Stimulated activated CD8-positive, alpha-beta memory T cell treated with anti-CD3 and anti-CD28 coated beads, Interleukin-15, amount 100 ng/mL, for 48 hours (primary cell): ENCODE results near the gene ASIC4.

Experiments
- DNase-seq, 2 donors: peaks; one replicate each; pipeline ENCODE4 v3.0.0-alpha.2; 2020; ENCODE audit warnings: low read depth in 2 of 2

Gene ASIC4, protein sequence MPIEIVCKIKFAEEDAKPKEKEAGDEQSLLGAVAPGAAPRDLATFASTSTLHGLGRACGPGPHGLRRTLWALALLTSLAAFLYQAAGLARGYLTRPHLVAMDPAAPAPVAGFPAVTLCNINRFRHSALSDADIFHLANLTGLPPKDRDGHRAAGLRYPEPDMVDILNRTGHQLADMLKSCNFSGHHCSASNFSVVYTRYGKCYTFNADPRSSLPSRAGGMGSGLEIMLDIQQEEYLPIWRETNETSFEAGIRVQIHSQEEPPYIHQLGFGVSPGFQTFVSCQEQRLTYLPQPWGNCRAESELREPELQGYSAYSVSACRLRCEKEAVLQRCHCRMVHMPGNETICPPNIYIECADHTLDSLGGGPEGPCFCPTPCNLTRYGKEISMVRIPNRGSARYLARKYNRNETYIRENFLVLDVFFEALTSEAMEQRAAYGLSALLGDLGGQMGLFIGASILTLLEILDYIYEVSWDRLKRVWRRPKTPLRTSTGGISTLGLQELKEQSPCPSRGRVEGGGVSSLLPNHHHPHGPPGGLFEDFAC

GRCh38 chr2:219514196-219514761 lies at the start of gene ASIC4:
Gene ASIC4, plus strand, starts transcription at chr2:219514482. Its CDS starts 243 bp downstream, at chr2:219514725.
- DNase-seq: no peak

DNA sequence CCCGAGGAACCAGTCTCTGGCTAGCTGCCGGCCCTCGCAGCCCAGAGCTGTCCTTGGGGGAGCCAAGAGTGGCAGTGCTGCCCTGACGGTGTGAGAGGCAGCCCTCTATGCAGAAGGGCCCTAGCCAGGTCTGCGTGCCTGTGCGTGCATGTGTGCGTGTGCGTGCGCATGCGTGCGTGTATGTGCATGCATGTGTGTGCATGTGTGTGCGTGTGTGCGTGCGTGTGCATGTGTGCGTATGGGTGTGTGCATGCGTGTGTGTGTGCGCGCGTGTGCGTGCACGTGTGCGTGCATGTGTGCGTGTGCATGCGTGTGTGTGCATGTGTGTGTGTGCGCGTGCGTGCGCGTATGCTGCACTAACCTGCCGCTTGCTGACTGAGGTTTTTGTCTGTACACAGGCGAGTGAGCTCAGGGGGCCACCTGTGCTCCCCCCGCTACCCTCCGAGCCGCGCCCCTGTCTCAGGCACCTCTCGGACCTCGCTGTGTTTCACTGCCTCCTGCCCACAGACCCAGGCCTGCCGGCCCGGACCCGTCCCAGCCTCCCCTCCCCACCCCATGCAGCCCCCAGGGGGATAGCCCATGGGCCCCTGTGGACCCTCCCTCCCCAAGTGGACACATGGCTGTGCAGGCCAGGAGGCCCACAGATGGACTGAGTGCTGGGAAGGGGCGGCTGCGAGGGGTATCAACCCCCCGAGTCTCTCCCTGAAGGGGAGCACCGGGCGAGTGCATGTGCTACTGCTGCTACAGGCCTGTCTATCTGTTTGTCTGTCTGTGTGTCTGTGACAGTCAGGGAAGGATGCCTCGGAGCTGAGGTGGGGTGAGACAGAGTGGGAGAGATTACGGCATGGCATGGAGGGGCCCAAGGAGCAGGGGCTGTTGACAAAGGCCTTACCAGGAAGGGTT lies 48.4 kb upstream of the ASIC4 start:
- DNase-seq: no peak

- no peak for DNase-seq
Measured at GRCh38 chr2:219466816-219467735, 47.2 kb upstream of the ASIC4 start.

- no peak for DNase-seq
Measured at GRCh38 chr2:219467736-219468075, 46.6 kb upstream of the ASIC4 start.

DNA sequence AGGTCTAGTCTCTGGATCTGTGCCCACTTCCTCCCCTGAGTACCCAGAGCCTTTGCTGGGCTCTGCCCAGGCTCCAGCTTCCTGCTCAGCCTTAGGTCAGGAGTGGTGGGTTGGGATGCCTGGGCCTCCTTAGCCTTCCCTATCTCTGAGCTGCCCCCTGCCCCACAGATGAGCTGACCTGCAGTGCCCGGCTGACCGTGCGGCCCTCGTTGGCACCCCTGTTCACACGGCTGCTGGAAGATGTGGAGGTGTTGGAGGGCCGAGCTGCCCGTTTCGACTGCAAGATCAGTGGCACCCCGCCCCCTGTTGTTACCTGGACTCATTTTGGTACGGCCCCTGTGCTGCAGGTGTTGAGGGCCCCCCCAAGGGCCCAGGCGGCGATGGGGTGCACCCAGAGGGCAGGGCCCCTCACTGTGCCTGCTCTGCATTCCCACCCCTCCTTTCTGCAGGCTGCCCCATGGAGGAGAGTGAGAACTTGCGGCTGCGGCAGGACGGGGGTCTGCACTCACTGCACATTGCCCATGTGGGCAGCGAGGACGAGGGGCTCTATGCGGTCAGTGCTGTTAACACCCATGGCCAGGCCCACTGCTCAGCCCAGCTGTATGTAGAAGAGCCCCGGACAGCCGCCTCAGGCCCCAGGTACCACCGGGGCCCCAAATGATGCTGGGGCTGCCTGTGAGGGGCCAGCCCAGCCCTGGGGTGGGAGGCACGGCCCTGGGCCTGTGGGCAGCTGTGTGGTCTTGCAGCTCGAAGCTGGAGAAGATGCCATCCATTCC lies 45.7 kb upstream of the ASIC4 start:
- DNase-seq: no peak

DNA sequence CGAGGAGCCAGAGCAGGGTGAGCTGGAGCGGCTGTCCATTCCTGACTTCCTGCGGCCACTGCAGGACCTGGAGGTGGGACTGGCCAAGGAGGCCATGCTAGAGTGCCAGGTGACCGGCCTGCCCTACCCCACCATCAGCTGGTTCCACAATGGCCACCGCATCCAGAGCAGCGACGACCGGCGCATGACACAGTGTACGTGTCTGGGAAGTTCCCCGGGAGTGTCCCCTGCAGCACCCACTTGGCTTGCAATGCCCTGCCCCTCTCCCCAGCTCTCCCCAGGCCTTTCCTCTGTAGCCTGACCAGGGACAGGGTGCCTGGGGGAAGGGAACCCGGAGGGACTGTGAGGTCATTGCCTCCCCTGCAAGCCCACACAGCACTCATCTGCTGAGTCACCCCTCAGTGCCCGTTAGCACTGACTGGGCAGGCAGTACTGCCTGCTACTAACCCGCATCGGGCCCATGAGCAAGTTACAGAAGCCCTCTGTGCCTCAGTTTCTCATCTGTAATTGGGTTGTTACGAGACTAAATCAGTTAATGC lies 45.0 kb upstream of the ASIC4 start:
- no peak for DNase-seq

- DNase-seq: no peak
Measured at GRCh38 chr2:219470429-219470828, 43.9 kb upstream of the ASIC4 start.

- DNase-seq: no peak
Measured at GRCh38 chr2:219471476-219472371, 42.6 kb upstream of the ASIC4 start.

DNA sequence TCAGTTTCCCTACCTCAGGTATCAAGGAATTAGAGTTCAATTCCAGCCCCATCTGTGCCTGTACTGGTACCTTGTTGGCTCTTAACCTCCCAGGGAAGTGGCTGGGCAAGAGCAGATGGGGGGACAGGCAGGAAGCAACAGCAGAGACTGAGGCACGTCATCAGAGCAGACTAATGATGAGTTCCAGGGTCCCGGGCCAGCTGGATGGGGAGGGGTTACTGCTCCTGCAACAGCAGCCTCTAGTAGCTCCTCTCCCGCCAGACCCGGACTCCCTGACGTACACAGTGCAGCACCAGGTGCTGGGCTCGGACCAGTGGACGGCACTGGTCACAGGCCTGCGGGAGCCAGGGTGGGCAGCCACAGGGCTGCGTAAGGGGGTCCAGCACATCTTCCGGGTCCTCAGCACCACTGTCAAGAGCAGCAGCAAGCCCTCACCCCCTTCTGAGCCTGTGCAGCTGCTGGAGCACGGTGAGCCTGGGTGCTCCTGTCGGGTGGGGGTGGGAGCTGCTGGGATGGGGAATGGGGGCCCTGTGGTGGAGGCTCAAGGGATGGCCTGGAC lies 41.6 kb upstream of the ASIC4 start:
- DNase-seq: no peak

- no peak for DNase-seq
Measured at GRCh38 chr2:219473511-219473910, 40.8 kb upstream of the ASIC4 start.

- DNase-seq: no peak
Measured at GRCh38 chr2:219474285-219475060, 39.8 kb upstream of the ASIC4 start.

- no peak for DNase-seq
Measured at GRCh38 chr2:219475278-219475677, 39.0 kb upstream of the ASIC4 start.

- DNase-seq: peak in 1 of 2 donors; percentile 45
Measured at GRCh38 chr2:219475697-219476651, 38.3 kb upstream of the ASIC4 start.

GRCh38 chr2:219476652-219477151 lies 37.6 kb upstream of the ASIC4 start:
- DNase-seq: no peak

- DNase-seq: no peak
Measured at GRCh38 chr2:219477179-219477578, 37.1 kb upstream of the ASIC4 start.

GRCh38 chr2:219477815-219478214 lies 36.5 kb upstream of the ASIC4 start:
- DNase-seq: no peak

- DNase-seq: no peak
Measured at GRCh38 chr2:219478916-219479315, 35.4 kb upstream of the ASIC4 start.
